Measurements from ENCODE around the gene ZBTB17. TPM values are rescaled to one million over a fixed set of nuclear protein-coding genes. Genes with fewer than 3 reads are reported as not detected.

ZBTB17 gene
- total RNA-seq, 4 donors from 2014 or later: 33.3 to 113 (median 50.5) TPM

- H3K4me1 ChIP-seq: peaks cover 28 to 44% (median 44%) of the 10 kb centered on the region in 4 donors
- peak within 1 kb of the TSS; percentile 83 to 92 (median 87) for H3K27ac ChIP-seq
- H3K27me3 ChIP-seq: no peaks in the 10 kb centered on the region
- no peaks in the 10 kb centered on the region for H3K36me3 ChIP-seq
- peak; percentile 21 for TF ChIP-seq EP300 (IDR thresholded peaks at IDR 0.05; ENCODE audit: low read depth)
- TF ChIP-seq CTCF (IDR thresholded peaks at IDR 0.05): no peak
- peak; percentile 82 to 87 (median 83) for TF ChIP-seq POLR2AphosphoS5 (IDR thresholded peaks at IDR 0.05)
- TF ChIP-seq POLR2A (IDR thresholded peaks at IDR 0.05): peak; percentile 59
- WGBS, 2 donors (ENCODE audit: low coverage in 1 of 2): 43% methylated on average over 37 of the region's 37 CpGs; no CpG with 5 or more reads in 1 of the 2 donors
- intact Hi-C loops (cut with DNase I; ENCODE audit: low total_unique reads) (no loop called here), in situ Hi-C loops (cut with MboI; ENCODE audit: low pct_ligation_motif_present in 1 of 4, low pct_unique_long_range_greater_than_20kb in 1 of 4, low sequenced_read_pairs in 3 of 4) (no loop called here)
- H3K9me3 ChIP-seq: no peaks in the 10 kb centered on the region
- peak; percentile 69 for DNase-seq
- peak within 1 kb of the TSS; percentile 2 to 32 (median 20) for H3K4me3 ChIP-seq
Measured at GRCh38 chr1:16017461-16018303, 41.8 kb upstream of the ZBTB17 start, which contains the start of gene HSPB7. TSS of gene HSPB7 (minus strand) at chr1:16018043. CDS start at chr1:16017963, 80 bp downstream.

- no peak for DNase-seq
- Histone ChIP-seq H3K27ac (peak overlapping the region; percentile 83 to 92 (median 87)), H3K4me3 (peak overlapping the region; percentile 2 to 32 (median 20)), H3K9me3 (no peaks in the 10 kb centered on the region), H3K4me1 (peaks cover 32 to 48% (median 46%) of the 10 kb centered on the region in 4 donors), H3K36me3 (no peaks in the 10 kb centered on the region), H3K27me3 (no peaks in the 10 kb centered on the region)
- intact Hi-C loops (cut with DNase I; ENCODE audit: low total_unique reads) (no loop called here), in situ Hi-C loops (cut with MboI; ENCODE audit: low pct_ligation_motif_present in 1 of 4, low pct_unique_long_range_greater_than_20kb in 1 of 4, low sequenced_read_pairs in 3 of 4) (no loop called here)
- no peak for TF ChIP-seq POLR2AphosphoS5 (IDR thresholded peaks at IDR 0.05)
- TF ChIP-seq EP300 (IDR thresholded peaks at IDR 0.05; ENCODE audit: low read depth): no peak
- no peak for TF ChIP-seq POLR2A (IDR thresholded peaks at IDR 0.05)
- TF ChIP-seq CTCF (IDR thresholded peaks at IDR 0.05): no peak
- 76% methylated on average over 10 of the region's 10 CpGs; no CpG with 5 or more reads in 1 of the 2 donors for WGBS, 2 donors (ENCODE audit: low coverage in 1 of 2)
Measured at GRCh38 chr1:16017076-16017460, 41.2 kb upstream of the ZBTB17 start.

- H3K27me3 ChIP-seq: no peaks in the 10 kb centered on the region
- H3K27ac ChIP-seq: peak overlapping the region; percentile 83 to 92 (median 87)
- H3K9me3 ChIP-seq: no peaks in the 10 kb centered on the region
- peak overlapping the region in 3 of 4 donors; percentile 8 to 32 (median 32) for H3K4me3 ChIP-seq
- peak; percentile 46 for DNase-seq
- WGBS, 2 donors (ENCODE audit: low coverage in 1 of 2): 67% methylated on average over 23 of the region's 23 CpGs; no CpG with 5 or more reads in 1 of the 2 donors
- H3K36me3 ChIP-seq: no peaks in the 10 kb centered on the region
- H3K4me1 ChIP-seq: peaks cover 32 to 48% (median 46%) of the 10 kb centered on the region in 4 donors
- intact Hi-C loops (cut with DNase I; ENCODE audit: low total_unique reads): no loop called here
- in situ Hi-C loops (cut with MboI; ENCODE audit: low pct_ligation_motif_present in 1 of 4, low pct_unique_long_range_greater_than_20kb in 1 of 4, low sequenced_read_pairs in 3 of 4): no loop called here
- TF ChIP-seq POLR2A (IDR thresholded peaks at IDR 0.05) (no peak), EP300 (IDR thresholded peaks at IDR 0.05; ENCODE audit: low read depth) (peak; percentile 76), POLR2AphosphoS5 (IDR thresholded peaks at IDR 0.05) (peak; percentile 36 to 67 (median 54)), CTCF (IDR thresholded peaks at IDR 0.05) (no peak)
Measured at GRCh38 chr1:16015960-16016901, 40.3 kb upstream of the ZBTB17 start.

Measured in transverse colon (tissue), 4 donors.